Measurements from ENCODE around the gene SPTAN1.
"Not testable (repeated sequence)": the region's sequence is repeated elsewhere in the genome, so short reads cannot be mapped to it uniquely, and the experiment has no call there.

The SPTAN1 gene

GRCh38 chr9:128505414-128505765 lies 47.0 kb upstream of the SPTAN1 start:
- H3K4me1 ChIP-seq (ENCODE audit: control insufficient read depth in 1 of 2, insufficient read depth in 2 of 2, low read length in 2 of 2): peaks cover 0 to 2% of the 10 kb centered on the region in 2 experiments
- no peaks in the 10 kb centered on the region for H3K27me3 ChIP-seq (ENCODE audit: insufficient read depth, low read length)
- no peak overlapping the region for H3K27ac ChIP-seq (ENCODE audit: low read depth, low read length)
- H3K79me1 ChIP-seq (ENCODE audit: low read length): peaks cover 3% of the 10 kb centered on the region
- no peak overlapping the region for H2AFZ ChIP-seq (ENCODE audit: insufficient read depth, low read length, poor library complexity)
- H3K9me3 ChIP-seq (ENCODE audit: insufficient read depth, low read depth, low read length): no peaks in the 10 kb centered on the region
- no peak overlapping the region for H2BK120ac ChIP-seq (ENCODE audit: insufficient read depth, low read length, poor library complexity)
- H3K9ac ChIP-seq (ENCODE audit: low read length): peak overlapping the region; percentile 80
- H4K8ac ChIP-seq (ENCODE audit: low read depth, low read length): no peak overlapping the region
- no peak overlapping the region for H3K4ac ChIP-seq (ENCODE audit: low read depth, low read length)
- no peak overlapping the region for H3K18ac ChIP-seq (ENCODE audit: low read length)
- no peak overlapping the region for H2BK12ac ChIP-seq (ENCODE audit: low read length)
- DNase-seq: peak; percentile 68 to 82
- no peak overlapping the region for H4K12ac ChIP-seq (ENCODE audit: low read depth, low read length)
- H3K14ac ChIP-seq (ENCODE audit: low read length): no peak overlapping the region
- H3K79me2 ChIP-seq (ENCODE audit: control insufficient read depth, insufficient read depth, low read length, poor library complexity): no peaks in the 10 kb centered on the region
- peak overlapping the region; percentile 95 for H3K4me3 ChIP-seq (ENCODE audit: low read depth, low read length)
- H4K91ac ChIP-seq (ENCODE audit: low read depth, low read length): no peak overlapping the region
- peaks cover 9 to 16% of the 10 kb centered on the region in 2 experiments for H3K36me3 ChIP-seq (ENCODE audit: control insufficient read depth in 1 of 2, insufficient read depth in 2 of 2, low read length in 2 of 2)
- no peak overlapping the region for H2BK5ac ChIP-seq (ENCODE audit: low read depth, low read length, poor library complexity)
- peak overlapping the region; percentile 92 for H3K4me2 ChIP-seq (ENCODE audit: low read length)
- no peak overlapping the region for H2AK5ac ChIP-seq (ENCODE audit: low read length)
- H3K23ac ChIP-seq (ENCODE audit: low read length): no peak overlapping the region
- no CpG with 5 or more reads among the region's 6 CpGs for WGBS (ENCODE audit: extremely low coverage, insufficient coverage, insufficient read length)

- no CpG with 5 or more reads among the region's 12 CpGs for WGBS (ENCODE audit: extremely low coverage, insufficient coverage, insufficient read length)
Measured at GRCh38 chr9:128505906-128506305, 46.5 kb upstream of the SPTAN1 start.

GRCh38 chr9:128512820-128513219 lies 39.6 kb upstream of the SPTAN1 start:
- Histone ChIP-seq H3K79me2 (ENCODE audit: control insufficient read depth, insufficient read depth, low read length, poor library complexity) (no peaks in the 10 kb centered on the region), H3K4me2 (ENCODE audit: low read length) (no peak overlapping the region), H3K27me3 (ENCODE audit: insufficient read depth, low read length) (no peaks in the 10 kb centered on the region), H2AFZ (ENCODE audit: insufficient read depth, low read length, poor library complexity) (no peak overlapping the region), H4K91ac (ENCODE audit: low read depth, low read length) (no peak overlapping the region), H2BK5ac (ENCODE audit: low read depth, low read length, poor library complexity) (no peak overlapping the region), H4K8ac (ENCODE audit: low read depth, low read length) (no peak overlapping the region), H2BK12ac (ENCODE audit: low read length) (no peak overlapping the region), H3K9me3 (ENCODE audit: insufficient read depth, low read depth, low read length) (no peaks in the 10 kb centered on the region), H3K4me3 (ENCODE audit: low read depth, low read length) (no peak overlapping the region), H3K4me1 (ENCODE audit: control insufficient read depth in 1 of 2, insufficient read depth in 2 of 2, low read length in 2 of 2) (no peaks in the 10 kb centered on the region), H3K27ac (ENCODE audit: low read depth, low read length) (no peak overlapping the region), H3K14ac (ENCODE audit: low read length) (no peak overlapping the region), H3K36me3 (ENCODE audit: control insufficient read depth in 1 of 2, insufficient read depth in 2 of 2, low read length in 2 of 2) (peaks cover 21 to 24% of the 10 kb centered on the region in 2 experiments), H2BK120ac (ENCODE audit: insufficient read depth, low read length, poor library complexity) (no peak overlapping the region), H2AK5ac (ENCODE audit: low read length) (no peak overlapping the region), H3K23ac (ENCODE audit: low read length) (no peak overlapping the region), H3K79me1 (ENCODE audit: low read length) (no peaks in the 10 kb centered on the region), H3K18ac (ENCODE audit: low read length) (no peak overlapping the region), H3K9ac (ENCODE audit: low read length) (no peak overlapping the region), H3K4ac (ENCODE audit: low read depth, low read length) (no peak overlapping the region), H4K12ac (ENCODE audit: low read depth, low read length) (no peak overlapping the region)
- DNase-seq: no peak
- WGBS (ENCODE audit: extremely low coverage, insufficient coverage, insufficient read length): no CpG with 5 or more reads among the region's 9 CpGs

More at GRCh38 chr9:128505906-128506305, 46.5 kb upstream of the SPTAN1 start:
- H2AFZ ChIP-seq (ENCODE audit: insufficient read depth, low read length, poor library complexity); H4K91ac ChIP-seq (ENCODE audit: low read depth, low read length); H2BK12ac ChIP-seq (ENCODE audit: low read length); H3K27ac ChIP-seq (ENCODE audit: low read depth, low read length); H4K8ac ChIP-seq (ENCODE audit: low read depth, low read length); H3K4ac ChIP-seq (ENCODE audit: low read depth, low read length); H3K79me2 ChIP-seq (ENCODE audit: control insufficient read depth, insufficient read depth, low read length, poor library complexity); H2AK5ac ChIP-seq (ENCODE audit: low read length); H3K9ac ChIP-seq (ENCODE audit: low read length); H3K23ac ChIP-seq (ENCODE audit: low read length); H2BK5ac ChIP-seq (ENCODE audit: low read depth, low read length, poor library complexity); H2BK120ac ChIP-seq (ENCODE audit: insufficient read depth, low read length, poor library complexity); H3K79me1 ChIP-seq (ENCODE audit: low read length); H3K4me1 ChIP-seq (ENCODE audit: control insufficient read depth in 1 of 2, insufficient read depth in 2 of 2, low read length in 2 of 2); H3K9me3 ChIP-seq (ENCODE audit: insufficient read depth, low read depth, low read length); H3K4me3 ChIP-seq (ENCODE audit: low read depth, low read length); H3K14ac ChIP-seq (ENCODE audit: low read length); H3K4me2 ChIP-seq (ENCODE audit: low read length); H4K12ac ChIP-seq (ENCODE audit: low read depth, low read length); DNase-seq; H3K18ac ChIP-seq (ENCODE audit: low read length); H3K27me3 ChIP-seq (ENCODE audit: insufficient read depth, low read length): not testable (repeated sequence)
- peaks cover 11 to 15% of the 10 kb centered on the region in 2 experiments for H3K36me3 ChIP-seq (ENCODE audit: control insufficient read depth in 1 of 2, insufficient read depth in 2 of 2, low read length in 2 of 2)

GRCh38 chr9:128521956-128522355 lies 30.4 kb upstream of the SPTAN1 start:
- no peak overlapping the region for H3K27ac ChIP-seq (ENCODE audit: low read depth, low read length)
- no peak overlapping the region for H3K14ac ChIP-seq (ENCODE audit: low read length)
- H3K9ac ChIP-seq (ENCODE audit: low read length): no peak overlapping the region
- no peak overlapping the region for H2AK5ac ChIP-seq (ENCODE audit: low read length)
- H3K36me3 ChIP-seq (ENCODE audit: control insufficient read depth in 1 of 2, insufficient read depth in 2 of 2, low read length in 2 of 2): peaks cover 27 to 30% of the 10 kb centered on the region in 2 experiments
- H3K18ac ChIP-seq (ENCODE audit: low read length): no peak overlapping the region
- no peak overlapping the region for H3K4me3 ChIP-seq (ENCODE audit: low read depth, low read length)
- H3K4me2 ChIP-seq (ENCODE audit: low read length): no peak overlapping the region
- no peaks in the 10 kb centered on the region for H3K4me1 ChIP-seq (ENCODE audit: control insufficient read depth in 1 of 2, insufficient read depth in 2 of 2, low read length in 2 of 2)
- no peak overlapping the region for H4K91ac ChIP-seq (ENCODE audit: low read depth, low read length)
- H4K12ac ChIP-seq (ENCODE audit: low read depth, low read length): no peak overlapping the region
- H3K79me2 ChIP-seq (ENCODE audit: control insufficient read depth, insufficient read depth, low read length, poor library complexity): no peaks in the 10 kb centered on the region
- no peak overlapping the region for H2AFZ ChIP-seq (ENCODE audit: insufficient read depth, low read length, poor library complexity)
- no peaks in the 10 kb centered on the region for H3K27me3 ChIP-seq (ENCODE audit: insufficient read depth, low read length)
- no peak overlapping the region for H3K23ac ChIP-seq (ENCODE audit: low read length)
- no peak for DNase-seq
- no CpG with 5 or more reads among the region's 6 CpGs for WGBS (ENCODE audit: extremely low coverage, insufficient coverage, insufficient read length)
- no peak overlapping the region for H3K4ac ChIP-seq (ENCODE audit: low read depth, low read length)
- H4K8ac ChIP-seq (ENCODE audit: low read depth, low read length): no peak overlapping the region
- no peak overlapping the region for H2BK120ac ChIP-seq (ENCODE audit: insufficient read depth, low read length, poor library complexity)
- H3K9me3 ChIP-seq (ENCODE audit: insufficient read depth, low read depth, low read length): no peaks in the 10 kb centered on the region
- no peaks in the 10 kb centered on the region for H3K79me1 ChIP-seq (ENCODE audit: low read length)
- H2BK5ac ChIP-seq (ENCODE audit: low read depth, low read length, poor library complexity): no peak overlapping the region
- H2BK12ac ChIP-seq (ENCODE audit: low read length): no peak overlapping the region
